Right atrium auricular region (tissue), 2 donors: ENCODE results near the gene F13A1. TPM values are rescaled to one million over a fixed set of nuclear protein-coding genes. Genes with fewer than 3 reads are reported as not detected.

Experiments used
- DNase-seq: peaks from one replicate; pipeline ENCODE4 v3.0.0-alpha.2; 2019; ENCODE audit warnings: low spot score
- H3K27ac ChIP-seq, 2 donors: fragments of 200-600 bp; sonication (generic); 1 replicate in 1 of 2; 2 replicates in 1 of 2; pipeline ENCODE4 v1.5.1; 2016 to 2019
- H3K27me3 ChIP-seq, 2 donors: fragments of 200-600 bp; sonication (generic); one replicate each; pipeline versions ENCODE4 v1.5.1 to v1.6.0; 2017 to 2019
- H3K36me3 ChIP-seq: fragments of 200-600 bp; sonication (generic); one replicate; pipeline ENCODE4 v1.5.1; 2016
- H3K4me1 ChIP-seq, 2 donors: fragments of 200-600 bp; sonication (generic); one replicate each; pipeline versions ENCODE4 v1.5.1 to v1.6.0; 2017 to 2019
- H3K4me3 ChIP-seq, 2 donors: fragments of 200-600 bp; sonication (generic); 1 replicate in 1 of 2; 2 replicates in 1 of 2; pipeline ENCODE4 v1.5.1; 2017 to 2019; ENCODE audit warnings: mild to moderate bottlenecking in 1 of 2, moderate library complexity in 1 of 2
- H3K9me3 ChIP-seq, 2 donors: fragments of 200-600 bp; sonication (generic); one replicate each; pipeline ENCODE4 v1.5.1; 2019
- total RNA-seq, 2 donors: library from RNA; depleted of rRNA; stranded (reverse); fragments of >200 nt; gene quantifications; one replicate each; pipeline ENCODE4 v1.1.0, GENCODE V29; 2016
- TF ChIP-seq, protein P1 (sequence below), 2 donors: fragments of 200-600 bp; sonication (generic); IDR thresholded peaks; one replicate each; pipeline ENCODE4 v1.5.1; 2019; ENCODE audit warnings: antibody characterized with exemption in 2 of 2

The F13A1 gene
- total RNA-seq, 2 donors from 2014 or later = 30.4 to 33.2 TPM

DNA sequence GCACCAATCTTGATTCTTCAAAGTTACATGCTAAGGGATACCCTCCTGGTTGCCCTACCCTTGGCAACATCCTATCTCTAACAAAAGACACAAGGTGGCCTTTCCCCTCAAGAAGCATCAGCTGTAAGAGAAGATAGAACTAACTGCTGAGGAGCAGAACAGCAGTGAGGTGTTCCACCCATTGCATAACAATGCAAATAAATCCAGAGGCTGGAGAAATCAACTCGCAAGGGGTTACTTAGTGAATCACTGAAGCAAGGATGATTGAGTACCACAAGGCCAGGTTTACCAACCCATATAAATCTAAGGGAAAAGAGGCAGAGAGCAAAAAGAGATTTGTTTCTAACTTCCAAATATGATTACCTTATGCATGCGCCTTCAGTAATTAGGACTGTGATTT, 36.7 kb downstream of the F13A1 start:
- DNase-seq = no peak
- H3K4me3 ChIP-seq = no peak overlapping the region

DNA sequence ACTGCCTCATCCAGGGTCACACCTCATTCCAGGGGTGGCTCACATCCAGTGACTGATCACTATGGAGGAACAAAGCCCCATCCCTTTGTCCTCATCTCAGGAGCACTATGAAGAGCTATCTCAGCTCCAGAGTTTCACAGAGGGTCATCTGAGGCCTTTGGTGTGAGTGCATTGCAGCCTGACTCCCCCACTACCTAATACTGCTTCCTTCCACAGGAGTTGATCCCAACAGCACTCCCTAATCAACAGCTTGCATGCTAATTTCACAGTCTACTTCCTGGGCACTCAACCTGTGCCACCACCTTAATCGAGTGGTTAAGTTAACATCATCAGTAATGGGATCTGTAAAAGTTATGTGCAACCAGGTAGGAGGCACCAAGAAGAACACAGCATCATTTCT, 37.7 kb downstream of the F13A1 start:
- Histone ChIP-seq H3K27ac (no peak overlapping the region), H3K4me1 (no peaks in the 10 kb centered on the region), H3K36me3 (no peaks in the 10 kb centered on the region), H3K27me3 (no peaks in the 10 kb centered on the region), H3K4me3 (no peak overlapping the region), H3K9me3 (no peaks in the 10 kb centered on the region)
- no peak for DNase-seq
- TF ChIP-seq, protein P1, sequence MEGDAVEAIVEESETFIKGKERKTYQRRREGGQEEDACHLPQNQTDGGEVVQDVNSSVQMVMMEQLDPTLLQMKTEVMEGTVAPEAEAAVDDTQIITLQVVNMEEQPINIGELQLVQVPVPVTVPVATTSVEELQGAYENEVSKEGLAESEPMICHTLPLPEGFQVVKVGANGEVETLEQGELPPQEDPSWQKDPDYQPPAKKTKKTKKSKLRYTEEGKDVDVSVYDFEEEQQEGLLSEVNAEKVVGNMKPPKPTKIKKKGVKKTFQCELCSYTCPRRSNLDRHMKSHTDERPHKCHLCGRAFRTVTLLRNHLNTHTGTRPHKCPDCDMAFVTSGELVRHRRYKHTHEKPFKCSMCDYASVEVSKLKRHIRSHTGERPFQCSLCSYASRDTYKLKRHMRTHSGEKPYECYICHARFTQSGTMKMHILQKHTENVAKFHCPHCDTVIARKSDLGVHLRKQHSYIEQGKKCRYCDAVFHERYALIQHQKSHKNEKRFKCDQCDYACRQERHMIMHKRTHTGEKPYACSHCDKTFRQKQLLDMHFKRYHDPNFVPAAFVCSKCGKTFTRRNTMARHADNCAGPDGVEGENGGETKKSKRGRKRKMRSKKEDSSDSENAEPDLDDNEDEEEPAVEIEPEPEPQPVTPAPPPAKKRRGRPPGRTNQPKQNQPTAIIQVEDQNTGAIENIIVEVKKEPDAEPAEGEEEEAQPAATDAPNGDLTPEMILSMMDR (IDR thresholded peaks at IDR 0.05) = no peak

More for the DNA sequence above, 36.7 kb downstream of the F13A1 start:
- no peaks in the 10 kb centered on the region for H3K4me1 ChIP-seq
- TF ChIP-seq, protein P1 (IDR thresholded peaks at IDR 0.05) = no peak
- H3K27me3 ChIP-seq = no peaks in the 10 kb centered on the region
- H3K27ac ChIP-seq = no peak overlapping the region
- H3K36me3 ChIP-seq = no peaks in the 10 kb centered on the region
- no peaks in the 10 kb centered on the region for H3K9me3 ChIP-seq

DNA sequence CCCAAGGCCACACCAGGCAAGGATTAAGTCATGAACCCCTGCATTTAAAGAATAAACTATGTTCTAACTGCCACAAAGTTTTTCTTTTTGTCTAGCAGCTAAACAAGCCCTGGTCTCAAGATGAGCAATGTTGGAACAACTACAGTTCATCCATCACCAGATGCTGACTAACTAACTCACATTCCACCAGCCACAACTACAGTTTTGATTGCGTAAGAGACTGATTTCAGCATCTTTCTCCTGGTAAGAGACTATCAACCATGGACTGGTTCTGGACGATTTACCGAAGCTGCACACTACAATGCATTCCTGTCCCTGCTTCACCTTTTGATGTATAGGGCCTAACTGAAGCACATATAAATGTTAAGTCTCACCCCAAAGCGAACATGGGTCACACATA, 43.0 kb downstream of the F13A1 start:
- no peaks in the 10 kb centered on the region for H3K27me3 ChIP-seq
- TF ChIP-seq, protein P1 (IDR thresholded peaks at IDR 0.05) = no peak
- no peak for DNase-seq
- no peaks in the 10 kb centered on the region for H3K4me1 ChIP-seq
- H3K9me3 ChIP-seq = no peaks in the 10 kb centered on the region
- H3K4me3 ChIP-seq = no peak overlapping the region
- H3K36me3 ChIP-seq = no peaks in the 10 kb centered on the region
- no peak overlapping the region for H3K27ac ChIP-seq

DNA sequence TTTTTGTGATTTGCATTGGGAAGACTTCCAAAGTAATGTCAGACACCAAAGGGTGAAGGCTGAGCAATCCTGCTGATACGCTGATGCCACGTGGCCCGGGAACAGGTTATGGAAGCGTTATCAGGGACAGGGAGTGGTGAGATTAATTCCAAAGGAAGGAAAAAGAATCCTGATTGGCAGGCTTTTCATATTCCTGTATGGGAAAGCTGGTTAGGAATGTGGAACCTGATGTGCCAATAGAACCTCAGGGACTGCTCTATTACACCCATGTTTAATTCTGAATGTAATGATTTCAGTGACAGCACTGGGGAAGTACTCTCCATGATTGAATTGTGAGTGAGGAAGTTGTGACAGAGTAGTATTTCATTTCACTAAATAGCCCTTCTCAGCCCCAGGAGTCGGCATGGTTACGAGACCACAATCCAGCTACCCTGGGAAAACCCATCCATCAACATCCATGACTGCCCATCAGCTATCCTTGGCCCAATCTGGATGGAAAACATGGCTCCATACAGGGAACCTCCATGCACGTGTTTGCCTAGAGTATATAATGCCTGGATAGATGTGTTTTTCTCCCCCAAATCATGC, 49.4 kb downstream of the F13A1 start:
- Histone ChIP-seq H3K36me3 (no peaks in the 10 kb centered on the region), H3K27me3 (no peaks in the 10 kb centered on the region), H3K4me3 (no peak overlapping the region), H3K9me3 (no peaks in the 10 kb centered on the region), H3K4me1 (no peaks in the 10 kb centered on the region), H3K27ac (no peak overlapping the region)
- no peak for DNase-seq
- TF ChIP-seq, protein P1 (IDR thresholded peaks at IDR 0.05) = no peak

DNA sequence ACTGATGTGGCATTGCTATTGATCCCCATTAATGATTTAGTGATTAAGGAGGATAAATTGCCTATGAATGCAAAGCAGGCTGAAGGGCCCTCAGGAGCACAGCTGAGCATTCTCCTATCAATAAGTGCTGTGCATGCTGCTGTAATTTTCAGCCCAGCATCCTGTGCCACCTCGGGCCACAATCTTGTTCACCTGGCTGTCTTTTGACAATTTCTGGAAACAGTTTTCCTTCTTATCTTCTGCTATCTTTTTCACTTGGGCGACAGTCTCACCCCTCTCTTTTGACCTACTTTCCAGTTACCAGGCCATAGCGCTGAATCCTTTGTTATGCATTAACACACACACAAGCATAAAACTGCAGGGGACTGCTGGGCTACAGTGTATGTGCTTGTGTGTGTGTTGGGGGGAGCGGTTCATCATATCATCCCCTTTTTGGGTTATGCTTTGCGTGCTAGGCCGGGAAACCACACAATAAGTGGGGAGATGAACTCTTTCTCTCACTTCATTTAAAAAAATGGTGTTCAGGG, 60.2 kb downstream of the F13A1 start:
- Histone ChIP-seq H3K4me1 (no peaks in the 10 kb centered on the region), H3K9me3 (no peaks in the 10 kb centered on the region), H3K27me3 (no peaks in the 10 kb centered on the region), H3K36me3 (no peaks in the 10 kb centered on the region), H3K27ac (no peak overlapping the region), H3K4me3 (no peak overlapping the region)
- TF ChIP-seq, protein P1 (IDR thresholded peaks at IDR 0.05) = no peak
- DNase-seq = no peak

DNA sequence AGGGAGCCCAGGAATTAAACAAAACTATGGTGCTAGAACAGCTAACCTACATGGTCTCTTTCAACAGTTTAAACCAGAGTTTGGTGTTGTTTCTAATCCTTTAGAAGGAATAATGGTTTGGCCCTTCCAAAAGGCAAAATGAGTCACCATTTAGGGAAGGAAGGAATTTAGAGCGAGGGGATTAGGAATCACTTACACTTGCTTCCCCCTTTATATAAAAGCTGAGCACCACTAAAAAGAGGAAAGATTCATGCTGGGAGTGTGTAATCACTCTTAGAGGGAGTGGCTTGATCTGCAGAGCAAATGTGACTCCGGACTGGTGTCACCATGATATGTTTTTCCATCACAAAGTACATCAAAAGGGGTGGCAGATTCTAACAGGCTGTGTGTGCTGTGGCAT, 63.6 kb downstream of the F13A1 start:
- H3K27me3 ChIP-seq = no peaks in the 10 kb centered on the region
- H3K4me1 ChIP-seq = no peaks in the 10 kb centered on the region
- no peak for DNase-seq
- H3K4me3 ChIP-seq = no peak overlapping the region
- H3K9me3 ChIP-seq = no peaks in the 10 kb centered on the region
- H3K27ac ChIP-seq = no peak overlapping the region
- no peaks in the 10 kb centered on the region for H3K36me3 ChIP-seq
- TF ChIP-seq, protein P1 (IDR thresholded peaks at IDR 0.05) = no peak
